Activated B cell treated with CpG ODN at 0.5 μM for 24 hours (primary cell): ENCODE data around the gene PXMP2. TPM values are rescaled to one million over a fixed set of nuclear protein-coding genes. Genes with fewer than 3 reads are reported as not detected.
A peak's percentile ranks its signal among the peaks of the same experiment; 100 is the strongest.
"Not testable (repeated sequence)": the region's sequence is repeated elsewhere in the genome, so short reads cannot be mapped to it uniquely, and the experiment has no call there.

Experiments used
- ATAC-seq: fragments of 200-7000 bp; cut with Tn5 transposase; one replicate; pipeline ENCODE4 v1.10.0; 2021; ENCODE audit warnings: low read depth, mild to moderate bottlenecking, moderate library complexity
- CTCF ChIA-PET: fragments of 350-600 bp; sonication (Branson Sonifier 250); formaldehyde crosslinking; loops from one replicate; lab custom pipeline; 2021; ENCODE audit warnings: antibody characterized with exemption; lab: Charles Lee
- POLR2A ChIA-PET: fragments of 350-600 bp; sonication (Branson Sonifier 250); formaldehyde crosslinking; loops from one replicate; lab custom pipeline; 2021; ENCODE audit warnings: antibody characterized with exemption; lab: Charles Lee
- DNase-seq: peaks from one replicate; pipeline ENCODE4 v3.0.0; 2022
- H3K27ac Mint-ChIP-seq: one replicate; pipeline ENCODE4 v1.8.0; 2020; ENCODE audit warnings: mixed read lengths
- H3K27me3 Mint-ChIP-seq: one replicate; pipeline ENCODE4 v1.8.0; 2021; ENCODE audit warnings: mixed read lengths
- H3K36me3 Mint-ChIP-seq: one replicate; pipeline ENCODE4 v1.8.0; 2021; ENCODE audit warnings: low read depth, mixed read lengths
- H3K4me1 Mint-ChIP-seq: one replicate; pipeline ENCODE4 v1.8.0; 2021; ENCODE audit warnings: mixed read lengths
- H3K4me3 Mint-ChIP-seq: one replicate; pipeline ENCODE4 v1.8.0; 2020; ENCODE audit warnings: mild to moderate bottlenecking, mixed read lengths
- H3K9me3 Mint-ChIP-seq: one replicate; pipeline ENCODE4 v1.8.0; 2020; ENCODE audit warnings: mixed read lengths
- intact Hi-C: fragments of 100-400 bp; cut with micrococcal nuclease; formaldehyde crosslinking; loops from one replicate; pipeline ENCODE4 v1.15.1; 2024
- total RNA-seq: library from RNA; stranded (reverse); gene quantifications from 2 replicates; pipeline ENCODE4 v1.2.3, GENCODE V29; 2022
- TF ChIP-seq, protein P1 (sequence below): fragments of 200-600 bp; IDR thresholded peaks from one replicate; pipeline ENCODE4 v1.8.0; 2022; ENCODE audit warnings: antibody characterized with exemption, mild to moderate bottlenecking

PXMP2 gene
- total RNA-seq, 1 donor from 2014 or later, result 7.7 TPM

DNA sequence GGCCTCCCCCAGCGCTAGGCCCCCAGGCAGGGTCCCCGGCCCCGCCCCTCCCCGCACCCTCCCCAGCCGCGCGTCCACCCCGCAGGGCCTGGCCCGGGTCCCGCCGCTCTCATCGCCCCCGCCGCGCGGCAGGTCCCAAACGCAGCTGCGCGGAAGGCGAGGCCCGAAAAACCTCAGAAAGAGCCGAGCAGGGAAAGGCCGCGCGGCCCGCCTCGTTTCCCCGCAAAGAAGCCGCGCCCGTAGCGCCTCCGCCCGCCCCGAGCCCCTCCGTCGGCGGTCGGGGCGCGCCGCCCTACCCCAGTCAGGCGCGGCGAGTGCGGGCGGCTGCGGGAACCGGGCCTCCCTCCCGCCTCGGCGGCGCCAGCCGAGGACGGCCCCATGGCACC, 569 bp upstream of the PXMP2 start:
- no peaks in the 10 kb centered on the region for H3K9me3 Mint-ChIP-seq
- CTCF ChIA-PET, result no interaction called here
- H3K4me1 Mint-ChIP-seq, result peaks cover 16% of the 10 kb centered on the region
- H3K27me3 Mint-ChIP-seq, result no peaks in the 10 kb centered on the region
- H3K4me3 Mint-ChIP-seq, result peak overlapping the region; percentile 83
- intact Hi-C loops, result loop anchor here (1.0 to 2.0 kb wide), 7 partner anchors 23 to 350 kb away; partner anchors contain the start of genes ANKLE2, PGAM5 and ZNF84
- H3K36me3 Mint-ChIP-seq, result no peaks in the 10 kb centered on the region
- ATAC-seq, result peak; percentile 47
- DNase-seq, result no peak
- POLR2A ChIA-PET, result interaction anchor here (0.6 kb wide), 1 partner anchor 210 kb away, joined by 3 read pairs; no protein-coding TSS in a partner anchor
- TF ChIP-seq, protein P1, sequence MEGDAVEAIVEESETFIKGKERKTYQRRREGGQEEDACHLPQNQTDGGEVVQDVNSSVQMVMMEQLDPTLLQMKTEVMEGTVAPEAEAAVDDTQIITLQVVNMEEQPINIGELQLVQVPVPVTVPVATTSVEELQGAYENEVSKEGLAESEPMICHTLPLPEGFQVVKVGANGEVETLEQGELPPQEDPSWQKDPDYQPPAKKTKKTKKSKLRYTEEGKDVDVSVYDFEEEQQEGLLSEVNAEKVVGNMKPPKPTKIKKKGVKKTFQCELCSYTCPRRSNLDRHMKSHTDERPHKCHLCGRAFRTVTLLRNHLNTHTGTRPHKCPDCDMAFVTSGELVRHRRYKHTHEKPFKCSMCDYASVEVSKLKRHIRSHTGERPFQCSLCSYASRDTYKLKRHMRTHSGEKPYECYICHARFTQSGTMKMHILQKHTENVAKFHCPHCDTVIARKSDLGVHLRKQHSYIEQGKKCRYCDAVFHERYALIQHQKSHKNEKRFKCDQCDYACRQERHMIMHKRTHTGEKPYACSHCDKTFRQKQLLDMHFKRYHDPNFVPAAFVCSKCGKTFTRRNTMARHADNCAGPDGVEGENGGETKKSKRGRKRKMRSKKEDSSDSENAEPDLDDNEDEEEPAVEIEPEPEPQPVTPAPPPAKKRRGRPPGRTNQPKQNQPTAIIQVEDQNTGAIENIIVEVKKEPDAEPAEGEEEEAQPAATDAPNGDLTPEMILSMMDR, result no peak
- no peak overlapping the region for H3K27ac Mint-ChIP-seq

DNA sequence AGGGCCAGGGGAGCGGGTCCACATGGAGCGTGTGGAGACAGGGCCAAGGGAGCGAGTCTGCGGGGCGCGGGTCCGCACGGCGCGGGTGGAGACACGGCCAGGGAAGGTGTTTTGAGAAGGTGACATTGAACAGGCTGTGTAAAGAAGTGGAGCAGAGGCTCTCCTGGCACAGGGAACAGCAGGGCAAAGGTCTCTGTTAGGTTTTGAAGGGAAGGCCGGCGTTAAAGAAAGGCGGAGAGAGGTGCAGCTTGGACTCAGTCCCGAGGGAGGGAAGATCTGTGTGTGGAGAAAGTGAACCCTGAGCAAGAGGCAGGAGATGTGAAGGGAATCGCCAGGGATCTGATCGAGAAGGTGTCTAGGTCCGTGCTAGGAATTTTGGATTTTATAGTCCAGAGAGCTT, 1.8 kb downstream of the PXMP2 start:
- no peaks in the 10 kb centered on the region for H3K9me3 Mint-ChIP-seq
- intact Hi-C loops, result no loop called here
- H3K4me1 Mint-ChIP-seq, result peaks cover 16% of the 10 kb centered on the region
- CTCF ChIA-PET, result no interaction called here
- ATAC-seq, result no peak
- POLR2A ChIA-PET, result no interaction called here
- H3K27me3 Mint-ChIP-seq, result no peaks in the 10 kb centered on the region
- TF ChIP-seq, protein P1, result no peak
- H3K36me3 Mint-ChIP-seq, result no peaks in the 10 kb centered on the region
- no peak overlapping the region for H3K27ac Mint-ChIP-seq
- DNase-seq, result no peak
- peak overlapping the region; percentile 69 for H3K4me3 Mint-ChIP-seq

DNA sequence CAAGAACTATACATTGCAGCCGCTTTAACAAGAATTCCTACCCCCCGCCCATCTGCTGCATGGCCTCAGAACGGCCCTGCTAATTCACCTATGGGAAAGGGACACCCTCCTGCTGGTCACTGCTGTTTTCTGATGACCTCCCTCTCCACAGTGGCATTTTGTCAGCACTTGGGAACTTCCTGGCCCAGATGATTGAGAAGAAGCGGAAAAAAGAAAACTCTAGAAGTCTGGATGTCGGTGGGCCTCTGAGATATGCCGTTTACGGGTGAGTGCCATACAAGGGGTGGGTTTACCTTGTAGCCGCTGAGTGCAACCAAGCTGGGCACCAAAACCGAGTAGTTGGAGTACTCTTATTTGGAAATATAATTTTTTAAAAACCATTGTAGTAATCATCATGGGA, 2.7 kb downstream of the PXMP2 start:
- H3K27ac Mint-ChIP-seq, result no peak overlapping the region
- H3K27me3 Mint-ChIP-seq, result no peaks in the 10 kb centered on the region
- H3K9me3 Mint-ChIP-seq, result no peaks in the 10 kb centered on the region
- DNase-seq (no peak), ATAC-seq (no peak)
- H3K4me1 Mint-ChIP-seq, result peaks cover 14% of the 10 kb centered on the region
- POLR2A ChIA-PET, result no interaction called here
- CTCF ChIA-PET, result no interaction called here
- H3K4me3 Mint-ChIP-seq, result no peak overlapping the region
- TF ChIP-seq, protein P1, result no peak
- H3K36me3 Mint-ChIP-seq, result no peaks in the 10 kb centered on the region
- intact Hi-C loops, result no loop called here

DNA sequence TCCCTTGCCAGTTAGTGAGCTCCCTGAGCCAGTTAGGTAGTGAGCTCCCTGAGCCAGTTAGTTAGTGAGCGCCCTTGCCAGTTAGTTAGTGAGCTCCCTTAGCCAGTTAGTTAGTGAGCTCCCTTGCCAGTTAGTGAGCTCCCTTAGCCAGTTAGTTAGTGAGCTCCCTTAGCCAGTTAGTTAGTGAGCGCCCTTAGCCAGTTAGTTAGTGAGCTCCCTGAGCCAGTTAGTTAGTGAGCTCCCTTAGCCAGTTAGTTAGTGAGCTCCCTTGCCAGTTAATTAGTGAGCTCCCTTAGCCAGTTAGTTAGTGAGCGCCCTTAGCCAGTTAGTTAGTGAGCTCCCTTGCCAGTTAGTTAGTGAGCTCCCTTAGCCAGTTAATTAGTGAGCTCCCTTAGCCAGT, 4.6 kb downstream of the PXMP2 start:
- H3K9me3 Mint-ChIP-seq, H3K4me1 Mint-ChIP-seq, H3K36me3 Mint-ChIP-seq, H3K27ac Mint-ChIP-seq, ATAC-seq, DNase-seq, CTCF ChIA-PET, intact Hi-C loops, H3K27me3 Mint-ChIP-seq, H3K4me3 Mint-ChIP-seq: not testable (repeated sequence)
- POLR2A ChIA-PET, result interaction anchor here (0.6 kb wide), 1 partner anchor 93 kb away, joined by 3 read pairs; no protein-coding TSS in a partner anchor

DNA sequence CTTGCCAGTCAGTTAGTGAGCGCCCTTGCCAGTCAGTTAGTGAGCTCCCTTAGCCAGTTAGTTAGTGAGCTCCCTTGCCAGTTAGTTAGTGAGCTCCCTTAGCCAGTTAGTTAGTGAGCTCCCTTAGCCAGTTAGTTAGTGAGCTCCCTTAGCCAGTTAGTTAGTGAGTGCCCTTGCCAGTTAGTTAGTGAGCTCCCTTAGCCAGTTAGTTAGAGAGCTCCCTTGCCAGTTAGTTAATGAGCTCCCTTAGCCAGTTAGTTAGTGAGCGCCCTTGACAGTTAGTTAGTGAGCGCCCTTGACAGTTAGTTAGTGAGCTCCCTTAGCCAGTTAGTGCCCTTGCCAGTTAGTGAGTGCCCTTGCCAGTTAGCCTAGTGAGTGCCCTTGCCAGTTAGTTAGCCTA, 7.5 kb downstream of the PXMP2 start:
- H3K4me1 Mint-ChIP-seq, DNase-seq, H3K27ac Mint-ChIP-seq, intact Hi-C loops, H3K9me3 Mint-ChIP-seq, ATAC-seq, H3K27me3 Mint-ChIP-seq, CTCF ChIA-PET, H3K4me3 Mint-ChIP-seq: not testable (repeated sequence)
- H3K36me3 Mint-ChIP-seq, result peaks cover 11% of the 10 kb centered on the region
- POLR2A ChIA-PET, result interaction anchor here (0.6 kb wide), 1 partner anchor 232 kb away, joined by 3 read pairs; no protein-coding TSS in a partner anchor

DNA sequence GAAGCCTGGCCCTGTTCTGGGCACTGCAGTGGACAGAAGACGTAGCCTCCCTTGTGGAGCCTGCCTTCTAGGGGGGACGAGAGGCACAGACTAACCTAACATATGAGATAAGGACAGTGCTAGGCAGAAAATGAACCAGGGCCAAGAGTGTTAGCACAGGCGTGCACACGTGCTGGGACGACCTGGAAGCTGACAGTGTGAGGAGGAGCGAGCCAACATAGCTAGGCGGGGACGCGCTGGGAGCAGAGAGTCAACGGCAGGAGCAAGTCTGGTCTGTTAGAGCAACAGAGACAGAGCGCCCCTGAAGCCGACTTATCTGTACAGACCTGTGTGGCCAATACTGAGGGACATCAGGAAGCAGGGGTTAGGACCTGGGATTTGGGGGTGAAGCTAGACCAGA, 8.0 kb downstream of the PXMP2 start:
- Mint-ChIP-seq H3K36me3 (peaks cover 14% of the 10 kb centered on the region), H3K27ac (no peak overlapping the region), H3K4me3 (no peak overlapping the region), H3K9me3 (no peaks in the 10 kb centered on the region), H3K4me1 (peaks cover 11% of the 10 kb centered on the region), H3K27me3 (no peaks in the 10 kb centered on the region)
- intact Hi-C loops, result no loop called here
- ATAC-seq (no peak), DNase-seq (no peak)
- ChIA-PET POLR2A (interaction anchor here (0.6 kb wide), 1 partner anchor 232 kb away, joined by 3 read pairs; no protein-coding TSS in a partner anchor), CTCF (no interaction called here)
- TF ChIP-seq, protein P1, result no peak
